Neutrophil (primary cell): ENCODE results near the gene BRD7.

Source experiments
- H3K27ac ChIP-seq: fragments of 200-600 bp; sonication (generic); 2 replicates; pipeline ENCODE4 v1.5.1; 2016; ENCODE audit warnings: mild to moderate bottlenecking, moderate library complexity
- H3K27me3 ChIP-seq: fragments of 200-600 bp; sonication (generic); 2 replicates; pipeline ENCODE4 v1.6.0; 2016; ENCODE audit warnings: mild to moderate bottlenecking
- H3K36me3 ChIP-seq: fragments of 200-600 bp; sonication (generic); 2 replicates; pipeline ENCODE4 v1.5.1; 2017
- H3K4me1 ChIP-seq, 2 experiments: fragments of 200-600 bp in 1 of 2; sonication (generic) in 1 of 2; 1 replicate in 1 of 2; 2 replicates in 1 of 2; pipeline versions ENCODE4 v1.5.1 to v1.6.1; 2013 to 2016; ENCODE audit warnings: low read depth in 1 of 2, low read length in 1 of 2, mild to moderate bottlenecking in 1 of 2, moderate library complexity in 1 of 2; ENCODE audit not compliant: control insufficient read depth in 1 of 2, insufficient read depth in 1 of 2
- H3K4me3 ChIP-seq, 2 experiments: fragments of 200-600 bp in 1 of 2; sonication (generic) in 1 of 2; 1 replicate in 1 of 2; 2 replicates in 1 of 2; pipeline ENCODE4 v1.5.1; 2013 to 2016; ENCODE audit warnings: low read depth in 1 of 2, low read length in 1 of 2, mild to moderate bottlenecking in 1 of 2, moderate library complexity in 1 of 2
- H3K9me3 ChIP-seq: fragments of 200-600 bp; sonication (generic); 2 replicates; pipeline ENCODE4 v1.5.1; 2016
- TF ChIP-seq, protein P1 (sequence below): fragments of 200-600 bp; sonication (generic); IDR thresholded peaks from 2 replicates; pipeline ENCODE4 v1.5.1; 2016; ENCODE audit warnings: antibody characterized with exemption

The BRD7 gene

DNA sequence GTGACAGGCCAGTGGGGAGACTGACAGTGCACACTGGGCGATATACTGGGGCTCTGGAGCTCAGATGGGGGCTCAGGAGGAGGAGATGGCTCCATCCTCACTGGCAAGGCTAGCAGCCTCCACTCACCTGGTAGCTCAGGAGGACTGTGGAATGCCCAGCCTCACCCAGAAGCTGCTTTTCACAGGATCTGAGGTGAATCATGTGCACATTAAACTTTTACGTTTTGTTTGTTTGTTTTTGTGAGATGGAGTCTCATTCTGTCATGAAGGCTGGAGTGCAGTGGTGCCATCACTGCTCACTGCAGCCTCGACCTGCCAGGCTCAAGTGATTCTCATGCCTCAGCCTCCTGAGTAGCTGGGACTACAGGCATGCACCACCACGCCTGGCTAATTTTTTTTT, 73.8 kb downstream of the BRD7 start:
- TF ChIP-seq, protein P1, sequence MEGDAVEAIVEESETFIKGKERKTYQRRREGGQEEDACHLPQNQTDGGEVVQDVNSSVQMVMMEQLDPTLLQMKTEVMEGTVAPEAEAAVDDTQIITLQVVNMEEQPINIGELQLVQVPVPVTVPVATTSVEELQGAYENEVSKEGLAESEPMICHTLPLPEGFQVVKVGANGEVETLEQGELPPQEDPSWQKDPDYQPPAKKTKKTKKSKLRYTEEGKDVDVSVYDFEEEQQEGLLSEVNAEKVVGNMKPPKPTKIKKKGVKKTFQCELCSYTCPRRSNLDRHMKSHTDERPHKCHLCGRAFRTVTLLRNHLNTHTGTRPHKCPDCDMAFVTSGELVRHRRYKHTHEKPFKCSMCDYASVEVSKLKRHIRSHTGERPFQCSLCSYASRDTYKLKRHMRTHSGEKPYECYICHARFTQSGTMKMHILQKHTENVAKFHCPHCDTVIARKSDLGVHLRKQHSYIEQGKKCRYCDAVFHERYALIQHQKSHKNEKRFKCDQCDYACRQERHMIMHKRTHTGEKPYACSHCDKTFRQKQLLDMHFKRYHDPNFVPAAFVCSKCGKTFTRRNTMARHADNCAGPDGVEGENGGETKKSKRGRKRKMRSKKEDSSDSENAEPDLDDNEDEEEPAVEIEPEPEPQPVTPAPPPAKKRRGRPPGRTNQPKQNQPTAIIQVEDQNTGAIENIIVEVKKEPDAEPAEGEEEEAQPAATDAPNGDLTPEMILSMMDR = no peak
- no peaks in the 10 kb centered on the region for H3K4me1 ChIP-seq
- H3K9me3 ChIP-seq = no peaks in the 10 kb centered on the region
- H3K27me3 ChIP-seq = no peaks in the 10 kb centered on the region
- no peak overlapping the region for H3K27ac ChIP-seq
- peaks cover 100% of the 10 kb centered on the region for H3K36me3 ChIP-seq
- H3K4me3 ChIP-seq = no peak overlapping the region

DNA sequence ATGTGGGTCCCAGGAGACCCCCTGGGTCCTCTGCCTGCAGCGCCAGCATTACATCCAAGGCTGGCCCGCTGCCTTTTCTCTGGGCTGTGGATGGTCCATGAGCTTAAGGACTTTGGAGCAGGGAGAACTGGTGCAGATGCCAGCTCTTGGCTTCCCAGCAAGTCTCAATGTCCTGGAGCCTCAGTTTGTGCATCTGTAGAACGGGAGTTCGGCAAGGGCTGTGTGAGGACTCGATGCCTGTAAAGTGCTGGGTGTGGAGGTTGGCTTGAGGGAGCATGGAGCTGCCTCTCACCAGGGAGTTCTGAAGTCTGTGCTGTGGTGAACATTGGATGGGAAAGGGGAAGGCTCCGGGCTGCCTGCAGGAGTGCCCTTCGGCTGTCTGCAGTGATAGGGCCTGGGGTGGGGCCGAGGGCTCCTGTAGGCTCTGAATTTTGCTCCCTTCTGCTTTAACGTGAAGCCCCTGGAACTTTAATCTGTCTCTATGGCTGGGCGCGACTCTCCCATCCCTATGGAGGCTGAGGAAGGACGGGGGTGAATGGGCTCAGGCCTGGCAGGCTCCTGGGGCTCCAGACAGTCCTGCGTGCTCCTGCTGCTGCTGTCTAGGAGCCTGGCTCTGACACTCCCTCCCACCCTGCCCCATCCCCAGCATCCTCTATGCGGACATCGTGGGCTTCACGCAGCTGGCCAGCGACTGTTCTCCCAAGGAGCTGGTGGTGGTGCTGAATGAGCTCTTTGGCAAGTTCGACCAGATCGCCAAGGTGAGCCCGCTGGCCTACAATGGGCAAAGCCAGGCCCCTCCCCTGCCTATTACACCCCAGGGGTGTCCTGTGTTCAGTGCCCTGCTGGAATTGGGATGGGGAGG, 74.6 kb downstream of the BRD7 start:
- Histone ChIP-seq H3K36me3 (peaks cover 100% of the 10 kb centered on the region), H3K27me3 (no peaks in the 10 kb centered on the region), H3K9me3 (no peaks in the 10 kb centered on the region), H3K4me3 (no peak overlapping the region), H3K27ac (no peak overlapping the region), H3K4me1 (no peaks in the 10 kb centered on the region)
- TF ChIP-seq, protein P1 = no peak

DNA sequence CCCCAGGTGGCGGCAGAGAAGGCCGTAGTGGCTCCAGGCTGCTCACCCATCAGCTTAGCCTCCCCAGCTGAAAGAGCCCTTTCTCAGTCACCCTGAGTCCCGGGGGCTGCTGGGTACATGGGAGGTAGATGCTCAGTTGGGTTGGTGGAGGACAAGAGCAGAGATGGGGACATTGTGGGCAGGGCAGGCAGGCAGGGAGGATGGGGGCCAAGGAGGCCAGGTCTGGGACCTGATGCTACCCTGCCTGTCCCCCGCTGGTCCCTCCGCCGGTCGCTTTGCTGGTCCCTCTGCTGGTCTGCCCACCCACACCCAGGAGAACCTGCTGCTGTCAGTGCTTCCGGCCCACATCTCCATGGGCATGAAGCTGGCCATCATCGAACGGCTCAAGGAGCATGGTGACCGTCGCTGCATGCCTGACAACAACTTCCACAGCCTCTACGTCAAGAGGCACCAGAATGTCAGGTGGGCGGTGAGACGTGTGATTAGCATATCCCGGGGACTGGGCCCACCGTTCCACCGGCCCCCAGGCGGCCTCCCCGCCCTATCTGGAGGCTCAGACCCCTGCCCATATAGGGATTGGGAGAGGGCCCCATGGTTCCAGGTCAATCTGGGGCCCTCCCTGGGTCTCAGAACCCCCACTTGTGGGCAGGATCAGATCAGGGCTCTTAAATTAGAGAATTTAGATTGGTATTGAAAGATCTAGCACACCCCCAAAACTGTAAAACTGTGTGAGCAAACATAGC, 75.6 kb downstream of the BRD7 start:
- H3K27ac ChIP-seq = no peak overlapping the region
- no peak overlapping the region for H3K4me3 ChIP-seq
- no peaks in the 10 kb centered on the region for H3K27me3 ChIP-seq
- TF ChIP-seq, protein P1 = no peak
- H3K4me1 ChIP-seq = no peaks in the 10 kb centered on the region
- no peaks in the 10 kb centered on the region for H3K9me3 ChIP-seq
- H3K36me3 ChIP-seq = peaks cover 100% of the 10 kb centered on the region

DNA sequence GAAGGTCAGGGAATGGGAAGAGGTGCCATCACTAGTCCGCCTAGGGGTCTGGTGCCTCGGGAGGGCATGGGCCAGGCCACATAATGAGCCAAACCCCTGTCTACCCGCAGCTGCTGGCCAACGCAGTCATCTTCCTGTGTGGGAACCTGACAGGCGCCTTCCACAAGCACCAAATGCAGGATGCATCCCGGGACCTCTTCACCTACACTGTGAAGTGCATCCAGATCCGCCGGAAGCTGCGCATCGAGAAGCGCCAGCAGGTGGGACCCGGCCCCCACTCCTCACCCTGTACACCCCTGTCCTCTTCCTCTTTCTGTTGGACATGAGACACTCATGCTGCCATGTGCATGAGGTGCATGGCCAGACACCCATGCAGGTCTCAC, 76.2 kb downstream of the BRD7 start:
- Histone ChIP-seq H3K4me3 (no peak overlapping the region), H3K36me3 (peaks cover 100% of the 10 kb centered on the region), H3K9me3 (no peaks in the 10 kb centered on the region), H3K27me3 (no peaks in the 10 kb centered on the region), H3K27ac (no peak overlapping the region), H3K4me1 (no peaks in the 10 kb centered on the region)
- TF ChIP-seq, protein P1 = no peak

DNA sequence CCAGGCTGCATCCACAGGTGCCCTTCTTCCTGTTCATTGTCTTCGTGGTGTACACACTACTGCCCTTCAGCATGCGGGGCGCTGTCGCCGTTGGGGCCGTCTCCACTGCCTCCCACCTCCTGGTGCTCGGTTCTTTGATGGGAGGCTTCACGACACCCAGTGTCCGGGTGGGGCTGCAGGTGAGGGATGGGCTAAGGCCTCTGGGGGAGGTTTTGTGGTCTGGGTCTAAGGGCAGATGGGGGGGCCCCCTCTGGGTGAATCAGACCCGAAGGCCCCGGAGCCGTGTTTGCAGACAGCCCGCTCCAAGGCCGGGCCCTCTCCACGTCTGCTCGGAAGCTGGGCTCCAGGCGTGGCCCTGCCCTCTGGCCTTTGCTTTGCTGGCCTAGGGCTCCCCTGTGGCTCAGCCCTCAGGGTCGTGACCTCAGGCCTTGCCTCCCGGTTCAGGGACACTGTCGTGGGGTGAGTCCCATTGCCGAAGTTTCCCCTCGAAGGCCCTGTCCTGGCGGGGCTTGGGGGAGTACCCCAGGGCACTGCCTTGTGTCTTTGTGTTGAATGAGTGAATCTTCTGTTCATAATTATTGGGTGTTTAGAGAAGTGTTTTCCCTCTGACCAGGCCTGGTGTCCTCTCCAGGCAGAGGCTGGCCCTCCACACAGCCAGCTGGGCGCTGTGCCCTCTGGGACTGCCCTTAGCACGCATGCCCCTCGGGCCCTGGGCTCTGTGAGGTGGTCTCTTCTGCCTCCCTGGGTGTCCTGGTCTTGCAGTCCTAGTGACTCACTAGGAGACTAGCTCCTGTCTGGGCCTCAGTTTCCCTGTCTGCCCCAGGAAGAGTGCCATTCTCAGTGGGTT, 76.8 kb downstream of the BRD7 start:
- H3K27ac ChIP-seq = no peak overlapping the region
- H3K9me3 ChIP-seq = no peaks in the 10 kb centered on the region
- peaks cover 95% of the 10 kb centered on the region for H3K36me3 ChIP-seq
- TF ChIP-seq, protein P1 = no peak
- no peak overlapping the region for H3K4me3 ChIP-seq
- H3K27me3 ChIP-seq = no peaks in the 10 kb centered on the region
- no peaks in the 10 kb centered on the region for H3K4me1 ChIP-seq
